ENCODE measurements around the gene CPSF3.

The CPSF3 gene

DNA sequence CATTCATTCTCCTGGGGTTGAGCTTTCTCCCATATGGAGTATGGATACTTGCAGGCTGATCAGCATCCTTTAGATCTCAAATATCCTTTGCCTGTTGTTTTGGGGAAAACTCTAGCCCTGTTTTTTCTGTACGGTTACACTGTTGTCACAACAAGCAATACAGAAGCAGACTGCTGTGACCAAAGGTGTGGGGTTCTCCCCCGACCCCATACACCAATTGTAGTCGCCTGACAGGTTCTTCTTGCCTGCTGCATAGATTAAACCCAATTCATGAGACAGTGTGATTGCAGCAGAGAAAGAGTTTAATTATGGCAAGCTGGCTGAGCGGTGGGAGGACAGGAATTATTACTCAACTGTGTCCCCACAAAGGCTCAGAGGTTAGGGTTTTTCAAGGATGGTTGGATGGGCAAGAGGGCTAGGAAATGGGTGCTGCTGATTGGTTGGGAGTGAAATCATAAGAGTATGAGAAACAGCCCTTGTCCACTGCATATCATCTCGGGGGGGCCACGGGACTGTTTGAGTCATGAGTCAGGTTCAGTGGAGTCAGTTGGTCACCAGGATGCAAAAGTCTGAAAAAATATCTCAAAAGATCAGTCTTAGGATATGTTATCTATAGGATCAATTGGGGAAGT is 40.7 kb upstream of the CPSF3 start:
- Histone ChIP-seq H3K27ac (no peak overlapping the region), H3K4me3 (no peak overlapping the region), H3K27me3 (no peaks in the 10 kb centered on the region), H3K4me1 (peaks cover 21% of the 10 kb centered on the region), H3K4me2 (no peak overlapping the region), H3K9ac (no peak overlapping the region), H3K9me3 (no peaks in the 10 kb centered on the region), H4K20me1 (no peaks in the 10 kb centered on the region), H3K36me3 (peaks cover 98% of the 10 kb centered on the region)
- TF ChIP-seq Cebpa-rat (IDR thresholded peaks at IDR 0.05) = no peak

DNA sequence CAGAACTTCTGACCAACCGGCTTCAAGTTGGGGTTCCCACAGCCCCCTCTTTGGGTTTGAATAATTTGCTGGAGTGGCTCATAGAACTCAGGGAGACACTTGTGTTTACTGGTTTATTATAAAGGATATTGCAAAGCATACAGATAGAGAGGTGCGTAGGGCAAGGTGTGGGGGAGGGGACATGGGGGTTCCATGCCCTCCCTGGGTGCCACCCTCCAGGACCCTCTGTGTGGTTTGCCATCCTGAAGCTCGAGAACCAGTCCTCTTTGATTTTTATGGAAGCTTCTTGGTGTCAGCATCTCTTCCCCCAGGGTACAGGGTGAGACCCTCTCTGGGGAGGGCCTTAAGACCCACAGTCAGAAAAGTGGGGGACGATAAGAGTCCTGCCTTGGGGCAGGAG is 38.9 kb upstream of the CPSF3 start:
- H3K36me3 ChIP-seq = peaks cover 98% of the 10 kb centered on the region
- H3K27ac ChIP-seq = no peak overlapping the region
- no peak overlapping the region for H3K9ac ChIP-seq
- no peaks in the 10 kb centered on the region for H3K27me3 ChIP-seq
- no peak overlapping the region for H3K4me3 ChIP-seq
- TF ChIP-seq Cebpa-rat (IDR thresholded peaks at IDR 0.05) = no peak
- H3K9me3 ChIP-seq = no peaks in the 10 kb centered on the region
- H3K4me2 ChIP-seq = no peak overlapping the region
- H4K20me1 ChIP-seq = no peaks in the 10 kb centered on the region
- H3K4me1 ChIP-seq = 0 out of 2 replicates have a peak, but pooled peaks cover 10% of the 10 kb centered on the region

DNA sequence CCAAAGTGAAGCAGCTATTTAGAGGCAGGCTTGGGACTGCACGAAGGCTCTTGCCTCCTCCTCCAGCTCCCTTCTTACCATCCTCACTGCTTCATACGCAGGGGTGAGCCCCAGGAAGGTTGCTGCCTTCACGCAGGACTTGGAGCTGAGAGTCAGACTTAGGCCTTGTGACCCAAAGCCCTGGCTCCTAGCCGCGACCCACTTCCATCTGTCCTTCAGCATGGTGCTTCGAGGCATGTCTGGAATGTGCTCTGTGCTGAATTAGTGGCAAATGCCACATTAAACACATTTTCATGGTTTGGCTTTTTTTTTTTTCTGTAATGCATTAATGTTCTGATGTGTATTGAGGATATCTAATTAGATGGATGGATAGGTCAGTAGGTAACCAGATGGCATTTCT is 37.6 kb upstream of the CPSF3 start:
- Histone ChIP-seq H3K4me2 (no peak overlapping the region), H3K9ac (no peak overlapping the region), H4K20me1 (no peaks in the 10 kb centered on the region), H3K27me3 (no peaks in the 10 kb centered on the region), H3K36me3 (peaks cover 98% of the 10 kb centered on the region), H3K9me3 (no peaks in the 10 kb centered on the region), H3K4me1 (peaks cover 15% of the 10 kb centered on the region), H3K4me3 (no peak overlapping the region), H3K27ac (no peak overlapping the region)
- no peak for TF ChIP-seq Cebpa-rat (IDR thresholded peaks at IDR 0.05)

DNA sequence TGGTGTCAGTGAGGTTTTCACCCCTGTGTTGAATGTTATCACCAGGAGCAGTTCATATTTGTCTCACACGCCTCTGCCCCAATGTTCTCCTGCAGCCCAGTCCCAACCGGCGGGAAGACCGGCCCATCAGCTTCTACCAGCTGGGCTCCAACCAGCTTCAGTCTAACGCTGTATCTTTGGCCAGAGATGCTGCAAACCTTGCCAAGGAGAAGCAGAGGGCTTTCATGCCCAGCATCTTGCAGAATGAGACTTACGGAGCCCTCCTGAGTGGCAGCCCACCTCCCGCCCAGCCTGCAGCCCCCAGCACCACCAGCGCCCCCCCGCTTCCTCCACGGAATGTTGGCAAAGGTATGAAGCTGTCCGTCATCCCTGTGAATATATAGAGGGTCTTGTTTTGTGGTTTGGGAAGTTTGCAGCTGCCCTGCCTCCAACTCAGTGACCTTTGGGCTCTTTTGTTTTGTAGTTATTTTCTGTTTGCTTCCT is 35.2 kb upstream of the CPSF3 start:
- H3K4me2 ChIP-seq = no peak overlapping the region
- no peaks in the 10 kb centered on the region for H3K27me3 ChIP-seq
- H3K36me3 ChIP-seq = peaks cover 88% of the 10 kb centered on the region
- H3K9me3 ChIP-seq = no peaks in the 10 kb centered on the region
- H3K4me3 ChIP-seq = no peak overlapping the region
- H3K9ac ChIP-seq = no peak overlapping the region
- H4K20me1 ChIP-seq = no peaks in the 10 kb centered on the region
- TF ChIP-seq Cebpa-rat (IDR thresholded peaks at IDR 0.05) = no peak
- no peak overlapping the region for H3K27ac ChIP-seq
- H3K4me1 ChIP-seq = peaks cover 39% of the 10 kb centered on the region

DNA sequence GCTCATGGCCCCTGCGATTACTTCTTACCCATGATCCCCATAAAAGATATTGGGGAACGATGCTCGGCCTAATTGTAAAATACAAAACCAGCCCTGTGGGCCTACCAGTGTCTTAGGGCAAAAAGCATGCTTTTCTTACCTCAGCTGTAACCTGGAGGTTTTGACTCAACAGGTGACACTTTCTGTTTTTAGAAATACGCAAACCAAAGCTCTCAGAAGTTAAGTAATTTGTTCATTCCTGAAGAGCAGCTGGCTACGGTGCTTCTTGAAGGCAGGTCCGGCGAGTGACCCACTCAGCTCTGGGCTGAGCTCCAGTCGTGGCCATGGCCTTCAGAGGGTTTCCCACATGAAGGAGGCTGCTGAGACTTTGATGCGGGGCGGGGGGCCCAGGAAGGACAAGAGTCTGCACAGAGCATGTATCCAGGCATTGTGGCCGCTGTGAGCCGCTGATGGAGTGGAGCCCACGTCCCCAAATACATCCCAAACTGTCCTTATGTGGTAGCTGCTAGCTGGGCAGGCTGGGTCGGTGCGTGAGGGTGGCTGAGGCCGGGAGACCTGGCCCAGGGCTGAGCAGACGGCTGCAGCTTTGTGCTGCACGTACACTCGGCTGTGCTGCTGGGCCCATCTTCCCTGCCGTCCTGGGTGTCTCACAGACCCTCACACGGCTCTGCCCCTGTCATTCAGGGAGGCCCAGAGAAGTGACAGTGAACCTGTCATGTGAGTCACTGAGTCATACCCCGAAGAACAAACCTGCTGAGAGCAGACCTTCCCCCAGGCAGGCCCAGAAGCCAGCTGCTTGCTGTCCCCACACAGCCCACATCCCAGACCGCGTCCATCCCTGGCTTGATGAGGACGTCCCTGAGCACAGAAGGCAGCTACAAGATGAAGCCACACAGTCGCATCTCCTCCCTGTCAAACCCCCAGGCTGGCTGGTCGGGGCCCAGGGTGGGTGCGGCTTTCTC is 34.2 kb upstream of the CPSF3 start:
- Histone ChIP-seq H3K4me2 (no peak overlapping the region), H3K27me3 (no peaks in the 10 kb centered on the region), H3K4me1 (peaks cover 46% of the 10 kb centered on the region), H3K9me3 (no peaks in the 10 kb centered on the region), H3K9ac (no peak overlapping the region), H4K20me1 (no peaks in the 10 kb centered on the region), H3K36me3 (peaks cover 89% of the 10 kb centered on the region), H3K27ac (peak overlapping the region; percentile 38; the same call in 1 of the 2 replicates), H3K4me3 (no peak overlapping the region)
- no peak for TF ChIP-seq Cebpa-rat (IDR thresholded peaks at IDR 0.05)

DNA sequence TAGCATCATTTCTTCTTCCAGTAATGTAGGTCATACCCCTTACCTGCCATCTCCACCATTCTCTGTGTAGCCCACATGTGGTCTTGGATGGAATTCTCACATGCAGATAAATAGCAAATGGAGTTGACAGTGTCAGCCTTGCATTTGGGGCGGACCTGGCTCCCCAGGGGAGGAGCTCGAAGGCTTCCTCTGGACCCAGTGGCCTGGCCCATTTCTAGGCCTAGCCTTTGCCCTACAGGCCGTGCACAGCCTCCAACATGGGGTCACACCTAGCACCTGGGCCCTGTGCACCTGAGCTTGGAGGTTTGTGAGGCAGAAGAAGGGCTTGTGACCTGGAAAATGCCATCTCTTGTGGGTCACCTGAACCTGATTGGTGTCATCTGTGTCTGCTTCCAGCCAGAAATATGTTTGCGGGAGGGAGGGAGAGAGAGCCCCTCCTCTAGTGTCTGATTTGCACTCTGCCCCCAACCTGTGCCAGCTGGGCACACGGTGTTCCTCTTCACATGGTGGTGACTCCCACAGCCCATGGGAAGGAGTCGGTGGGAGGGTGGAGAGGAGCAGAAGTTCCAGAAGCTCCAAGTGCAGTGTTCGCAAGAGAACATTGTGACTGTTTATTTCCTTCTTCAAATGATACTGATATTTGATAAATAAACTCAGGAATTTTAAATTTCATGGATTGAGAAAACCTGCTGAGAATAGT is 33.2 kb upstream of the CPSF3 start:
- Histone ChIP-seq H3K36me3 (peaks cover 89% of the 10 kb centered on the region), H3K9me3 (no peaks in the 10 kb centered on the region), H3K4me1 (peaks cover 46% of the 10 kb centered on the region), H3K27ac (peak overlapping the region; percentile 59; the same call in 1 of the 2 replicates), H3K4me2 (peak overlapping the region; percentile 88), H4K20me1 (no peaks in the 10 kb centered on the region), H3K9ac (peak overlapping the region; percentile 2; the same call in 1 of the 2 replicates), H3K4me3 (no peak overlapping the region), H3K27me3 (no peaks in the 10 kb centered on the region)
- TF ChIP-seq Cebpa-rat (IDR thresholded peaks at IDR 0.05) = no peak

DNA sequence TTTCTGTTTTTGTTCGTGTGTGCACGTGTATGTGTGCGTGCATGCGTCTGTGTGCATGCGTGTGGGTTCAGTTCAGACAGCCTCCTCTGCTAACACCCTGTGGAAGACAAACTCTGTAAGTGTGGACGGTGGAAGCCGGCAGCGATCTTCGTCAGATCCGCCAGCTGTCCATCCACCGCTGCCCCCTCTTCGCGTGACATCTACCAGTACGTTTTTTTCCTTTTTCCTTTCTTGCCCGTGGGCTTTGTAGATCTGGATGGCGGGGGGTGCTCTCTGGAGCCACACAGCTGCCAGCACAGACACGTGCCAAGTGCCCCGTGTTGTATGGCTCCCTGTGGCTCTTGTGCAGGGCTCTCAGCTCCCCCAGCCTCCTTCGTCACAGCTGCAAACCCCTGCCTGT is 32.5 kb upstream of the CPSF3 start:
- Histone ChIP-seq H4K20me1 (no peaks in the 10 kb centered on the region), H3K27me3 (no peaks in the 10 kb centered on the region), H3K4me3 (no peak overlapping the region), H3K9ac (0 out of 2 replicates have a peak overlapping the region, but pooled peaks have one; percentile 7), H3K27ac (peak overlapping the region; percentile 59), H3K36me3 (peaks cover 88% of the 10 kb centered on the region), H3K9me3 (no peaks in the 10 kb centered on the region), H3K4me2 (peak overlapping the region; percentile 88), H3K4me1 (peaks cover 46% of the 10 kb centered on the region)
- TF ChIP-seq Cebpa-rat (IDR thresholded peaks at IDR 0.05) = no peak

DNA sequence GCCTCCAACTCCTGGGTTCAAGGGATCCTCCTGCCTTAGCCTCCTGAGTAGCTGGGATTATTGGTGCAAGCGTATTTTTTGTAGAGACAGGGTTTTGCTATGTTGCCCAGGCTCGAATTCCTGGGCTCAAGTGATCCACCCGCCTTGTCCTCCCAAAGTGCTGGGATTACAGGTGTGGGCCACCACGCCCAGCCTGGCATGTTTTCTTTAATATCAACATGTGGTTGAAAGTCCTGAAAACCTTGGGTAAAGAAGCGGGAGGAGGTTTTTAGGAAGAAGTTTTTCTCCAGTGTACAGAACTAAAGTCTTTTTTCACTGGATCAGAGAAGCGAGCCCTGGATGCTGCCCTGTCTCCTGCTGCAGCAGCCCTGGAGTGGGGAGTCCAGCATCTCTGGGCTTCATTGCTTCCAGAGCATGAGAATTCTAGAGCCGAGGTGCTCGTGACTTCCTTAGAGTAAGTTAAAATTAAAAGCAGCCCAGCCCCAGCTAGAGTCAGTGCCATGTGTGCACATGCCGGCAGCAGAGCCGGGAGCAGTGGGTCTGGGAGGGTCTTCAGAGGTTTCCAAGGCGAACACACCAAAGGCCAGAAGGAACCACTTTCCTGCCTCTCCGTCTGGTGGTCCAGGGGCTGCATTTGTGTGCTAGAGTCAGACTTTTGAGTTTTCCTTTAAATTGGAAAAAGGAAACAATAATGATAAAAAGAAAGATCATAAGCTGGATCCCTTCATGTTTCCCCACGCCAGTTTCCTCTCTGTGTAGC is 31.3 kb upstream of the CPSF3 start:
- H3K4me1 ChIP-seq = peaks cover 46% of the 10 kb centered on the region
- H3K4me2 ChIP-seq = peak overlapping the region; percentile 88
- peaks cover 88% of the 10 kb centered on the region for H3K36me3 ChIP-seq
- H3K27me3 ChIP-seq = no peaks in the 10 kb centered on the region
- TF ChIP-seq Cebpa-rat (IDR thresholded peaks at IDR 0.05) = no peak
- no peaks in the 10 kb centered on the region for H4K20me1 ChIP-seq
- H3K4me3 ChIP-seq = peak overlapping the region; percentile 27; the same call in 1 of the 2 replicates
- peak overlapping the region; percentile 88 for H3K27ac ChIP-seq
- no peaks in the 10 kb centered on the region for H3K9me3 ChIP-seq
- H3K9ac ChIP-seq = peak overlapping the region; percentile 77

All from BLaER1 (cell line).